DOHH2 (cell line): ENCODE measurements around the gene CCDC71L.

ENCODE experiments used
- EZH2phosphoT487 ChIP-seq: fragments of 200-600 bp; sonication (generic); IDR thresholded peaks from 2 replicates; pipeline ENCODE4 v1.6.1; 2017; ENCODE audit warnings: borderline replicate concordance, mild to moderate bottlenecking, antibody characterized with exemption, low read length, moderate library complexity, mixed read lengths
- TF ChIP-seq, protein P1 (sequence below): fragments of 200-600 bp; sonication (generic); IDR thresholded peaks from one replicate; pipeline ENCODE4 v1.5.1; 2014; ENCODE audit warnings: antibody characterized with exemption, mild to moderate bottlenecking, low read depth, low read length; ENCODE audit not compliant: poor library complexity, severe bottlenecking

DNA sequence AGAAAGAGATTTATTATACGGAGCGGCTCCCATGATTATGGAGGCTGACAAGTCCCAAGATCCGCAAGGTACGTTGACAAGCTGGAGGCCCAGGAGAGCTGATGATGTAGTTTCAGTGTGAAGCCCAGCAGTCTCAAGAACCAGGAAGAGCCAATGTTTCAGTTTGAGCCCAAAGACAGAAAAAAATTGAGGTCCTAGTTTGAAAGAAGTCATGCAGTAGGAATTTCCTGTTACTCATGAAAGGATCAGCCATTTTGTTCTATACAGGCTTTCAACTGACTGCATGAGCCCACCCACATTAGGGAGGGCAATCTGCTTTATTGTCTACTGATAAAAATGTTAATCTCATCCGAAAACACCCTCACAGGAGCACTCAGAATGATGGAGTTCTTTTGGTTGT, 51.5 kb downstream of the CCDC71L start:
- TF ChIP-seq, protein P1, sequence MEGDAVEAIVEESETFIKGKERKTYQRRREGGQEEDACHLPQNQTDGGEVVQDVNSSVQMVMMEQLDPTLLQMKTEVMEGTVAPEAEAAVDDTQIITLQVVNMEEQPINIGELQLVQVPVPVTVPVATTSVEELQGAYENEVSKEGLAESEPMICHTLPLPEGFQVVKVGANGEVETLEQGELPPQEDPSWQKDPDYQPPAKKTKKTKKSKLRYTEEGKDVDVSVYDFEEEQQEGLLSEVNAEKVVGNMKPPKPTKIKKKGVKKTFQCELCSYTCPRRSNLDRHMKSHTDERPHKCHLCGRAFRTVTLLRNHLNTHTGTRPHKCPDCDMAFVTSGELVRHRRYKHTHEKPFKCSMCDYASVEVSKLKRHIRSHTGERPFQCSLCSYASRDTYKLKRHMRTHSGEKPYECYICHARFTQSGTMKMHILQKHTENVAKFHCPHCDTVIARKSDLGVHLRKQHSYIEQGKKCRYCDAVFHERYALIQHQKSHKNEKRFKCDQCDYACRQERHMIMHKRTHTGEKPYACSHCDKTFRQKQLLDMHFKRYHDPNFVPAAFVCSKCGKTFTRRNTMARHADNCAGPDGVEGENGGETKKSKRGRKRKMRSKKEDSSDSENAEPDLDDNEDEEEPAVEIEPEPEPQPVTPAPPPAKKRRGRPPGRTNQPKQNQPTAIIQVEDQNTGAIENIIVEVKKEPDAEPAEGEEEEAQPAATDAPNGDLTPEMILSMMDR = no peak
- TF ChIP-seq EZH2phosphoT487 = no peak
